ENCODE measurements around the gene HTRA1. TPM values are rescaled to one million over a fixed set of nuclear protein-coding genes. Genes with fewer than 3 reads are reported as not detected.

HTRA1 gene
- total RNA-seq, 1 experiment from 2014 or later, result 0.70 TPM

GRCh38 chr10:122475100-122475499 is 13.7 kb downstream of the HTRA1 start:
- ChIA-PET POLR2A (no interaction called here), CTCF (no interaction called here)
- peaks cover 1% of the 10 kb centered on the region for H3K27me3 ChIP-seq (replicated peaks; ENCODE audit: control insufficient read depth, insufficient read depth, low read length)
- intact Hi-C loops (cut with micrococcal nuclease; ENCODE audit: unreplicated experiment), result no loop called here
- no peak for TF ChIP-seq CTCF (IDR thresholded peaks at IDR 0.05; ENCODE audit: insufficient read depth in 1 of 2, low read depth in 1 of 2, low read length in 1 of 2, severe bottlenecking in 1 of 2, unreplicated experiment in 1 of 2)
- peaks cover 10% of the 10 kb centered on the region for H3K4me1 Mint-ChIP-seq (ENCODE audit: low read depth, unreplicated experiment)
- H3K9me3 ChIP-seq, result no peaks in the 10 kb centered on the region
- BruUV-seq (replicated peaks), result no TSS peak
- H3K36me3 ChIP-seq (ENCODE audit: control insufficient read depth, insufficient read depth, low read length), result no peaks in the 10 kb centered on the region
- no peak overlapping the region for H3K27ac Mint-ChIP-seq (ENCODE audit: unreplicated experiment)
- H3K36me3 Mint-ChIP-seq (ENCODE audit: insufficient read depth, unreplicated experiment), result no peaks in the 10 kb centered on the region
- H3K9me3 Mint-ChIP-seq (ENCODE audit: unreplicated experiment), result no peaks in the 10 kb centered on the region
- peaks cover 16% of the 10 kb centered on the region; the same call in 1 of the 2 replicates for H3K4me1 ChIP-seq
- peaks cover under 1% of the 10 kb centered on the region for H3K27me3 Mint-ChIP-seq (ENCODE audit: insufficient read depth, unreplicated experiment)
- no peak overlapping the region for H3K4me3 Mint-ChIP-seq (ENCODE audit: unreplicated experiment)
- no peak for DNase-seq
- H3K4me3 ChIP-seq (ENCODE audit: low read depth, low read length), result no peak overlapping the region

GRCh38 chr10:122475591-122476332 is 14.4 kb downstream of the HTRA1 start:
- Mint-ChIP-seq H3K9me3 (ENCODE audit: unreplicated experiment) (no peaks in the 10 kb centered on the region), H3K27ac (ENCODE audit: unreplicated experiment) (peak overlapping the region; percentile 37), H3K27me3 (ENCODE audit: insufficient read depth, unreplicated experiment) (no peaks in the 10 kb centered on the region), H3K4me3 (ENCODE audit: unreplicated experiment) (no peak overlapping the region), H3K4me1 (ENCODE audit: low read depth, unreplicated experiment) (peaks cover 10% of the 10 kb centered on the region), H3K36me3 (ENCODE audit: insufficient read depth, unreplicated experiment) (no peaks in the 10 kb centered on the region)
- BruUV-seq (replicated peaks), result no TSS peak
- H3K27me3 ChIP-seq (replicated peaks; ENCODE audit: control insufficient read depth, insufficient read depth, low read length), result peaks cover 1% of the 10 kb centered on the region
- ChIA-PET POLR2A (no interaction called here), CTCF (no interaction called here)
- intact Hi-C loops (cut with micrococcal nuclease; ENCODE audit: unreplicated experiment), result no loop called here
- H3K4me3 ChIP-seq (ENCODE audit: low read depth, low read length), result no peak overlapping the region
- DNase-seq, result no peak
- H3K4me1 ChIP-seq, result peaks cover 16% of the 10 kb centered on the region; the same call in 1 of the 2 replicates
- TF ChIP-seq CTCF (IDR thresholded peaks at IDR 0.05; ENCODE audit: insufficient read depth in 1 of 2, low read depth in 1 of 2, low read length in 1 of 2, severe bottlenecking in 1 of 2, unreplicated experiment in 1 of 2), result no peak
- no peaks in the 10 kb centered on the region for H3K9me3 ChIP-seq
- no peaks in the 10 kb centered on the region for H3K36me3 ChIP-seq (ENCODE audit: control insufficient read depth, insufficient read depth, low read length)

GRCh38 chr10:122476333-122476695 is 15.0 kb downstream of the HTRA1 start:
- no peaks in the 10 kb centered on the region for H3K36me3 Mint-ChIP-seq (ENCODE audit: insufficient read depth, unreplicated experiment)
- Histone ChIP-seq H3K4me1 (peaks cover 16% of the 10 kb centered on the region; the same call in 1 of the 2 replicates), H3K27me3 (replicated peaks; ENCODE audit: control insufficient read depth, insufficient read depth, low read length) (peaks cover 1% of the 10 kb centered on the region), H3K9me3 (no peaks in the 10 kb centered on the region), H3K4me3 (ENCODE audit: low read depth, low read length) (no peak overlapping the region), H3K36me3 (ENCODE audit: control insufficient read depth, insufficient read depth, low read length) (no peaks in the 10 kb centered on the region)
- TF ChIP-seq CTCF (IDR thresholded peaks at IDR 0.05; ENCODE audit: insufficient read depth in 1 of 2, low read depth in 1 of 2, low read length in 1 of 2, severe bottlenecking in 1 of 2, unreplicated experiment in 1 of 2), result no peak
- DNase-seq, result peak; percentile 53 to 79
- no TSS peak for BruUV-seq (replicated peaks)
- peak overlapping the region; percentile 37 for H3K27ac Mint-ChIP-seq (ENCODE audit: unreplicated experiment)
- ChIA-PET CTCF (no interaction called here), POLR2A (no interaction called here)
- no peaks in the 10 kb centered on the region for H3K27me3 Mint-ChIP-seq (ENCODE audit: insufficient read depth, unreplicated experiment)
- no peak overlapping the region for H3K4me3 Mint-ChIP-seq (ENCODE audit: unreplicated experiment)
- peaks cover 2% of the 10 kb centered on the region for H3K9me3 Mint-ChIP-seq (ENCODE audit: unreplicated experiment)
- H3K4me1 Mint-ChIP-seq (ENCODE audit: low read depth, unreplicated experiment), result peaks cover 10% of the 10 kb centered on the region
- intact Hi-C loops (cut with micrococcal nuclease; ENCODE audit: unreplicated experiment), result no loop called here
